HS-27A (cell line): ENCODE measurements around the gene ADGRE2.
"Not testable (repeated sequence)": the region's sequence is repeated elsewhere in the genome, so short reads cannot be mapped to it uniquely, and the experiment has no call there.

ENCODE experiments used
- DNase-seq: peaks from one replicate; pipeline ENCODE4 v3.0.0-alpha.2; 2012; ENCODE audit warnings: low read depth, missing footprints

Gene ADGRE2

DNA sequence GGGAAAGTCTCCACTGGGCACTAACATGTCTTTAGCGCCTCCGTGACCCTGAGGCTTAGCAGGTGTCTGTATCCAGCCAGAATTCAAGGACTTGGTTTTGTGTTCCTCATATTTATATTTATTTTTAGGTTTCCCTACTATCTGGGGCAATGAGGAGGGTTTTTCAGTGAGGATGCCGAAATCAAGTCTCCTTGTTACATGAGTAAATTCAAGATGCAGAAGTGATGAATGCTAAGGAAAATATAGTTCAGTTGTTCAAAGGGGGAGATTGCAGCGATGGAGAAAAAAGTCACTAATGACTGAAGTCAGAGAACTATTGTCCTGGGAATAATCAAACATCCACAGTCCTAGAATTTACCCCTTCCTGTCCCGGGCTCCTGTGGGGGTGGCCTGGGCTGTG lies 791 bp upstream of the ADGRE2 start:
- no peak for DNase-seq

DNA sequence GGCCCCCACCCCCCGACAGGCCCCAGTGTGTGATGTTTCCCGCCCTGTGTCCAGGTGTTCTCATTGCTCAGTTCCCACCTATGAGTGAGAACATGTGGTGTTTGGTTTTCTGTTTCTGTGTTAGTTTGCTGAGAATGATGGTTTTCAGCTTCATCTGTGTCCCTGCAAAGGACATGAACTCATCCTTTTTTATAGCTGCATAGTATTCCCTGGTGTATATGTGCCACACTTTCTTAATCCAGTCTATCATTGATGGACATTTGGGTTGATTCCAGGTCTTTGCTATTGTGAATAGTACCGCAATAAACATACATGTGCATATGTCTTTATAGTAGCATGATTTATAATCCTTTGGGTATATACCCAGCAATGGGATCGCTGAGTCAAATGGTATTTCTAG lies 715 bp downstream of the ADGRE2 start:
- DNase-seq, result not testable (repeated sequence)

DNA sequence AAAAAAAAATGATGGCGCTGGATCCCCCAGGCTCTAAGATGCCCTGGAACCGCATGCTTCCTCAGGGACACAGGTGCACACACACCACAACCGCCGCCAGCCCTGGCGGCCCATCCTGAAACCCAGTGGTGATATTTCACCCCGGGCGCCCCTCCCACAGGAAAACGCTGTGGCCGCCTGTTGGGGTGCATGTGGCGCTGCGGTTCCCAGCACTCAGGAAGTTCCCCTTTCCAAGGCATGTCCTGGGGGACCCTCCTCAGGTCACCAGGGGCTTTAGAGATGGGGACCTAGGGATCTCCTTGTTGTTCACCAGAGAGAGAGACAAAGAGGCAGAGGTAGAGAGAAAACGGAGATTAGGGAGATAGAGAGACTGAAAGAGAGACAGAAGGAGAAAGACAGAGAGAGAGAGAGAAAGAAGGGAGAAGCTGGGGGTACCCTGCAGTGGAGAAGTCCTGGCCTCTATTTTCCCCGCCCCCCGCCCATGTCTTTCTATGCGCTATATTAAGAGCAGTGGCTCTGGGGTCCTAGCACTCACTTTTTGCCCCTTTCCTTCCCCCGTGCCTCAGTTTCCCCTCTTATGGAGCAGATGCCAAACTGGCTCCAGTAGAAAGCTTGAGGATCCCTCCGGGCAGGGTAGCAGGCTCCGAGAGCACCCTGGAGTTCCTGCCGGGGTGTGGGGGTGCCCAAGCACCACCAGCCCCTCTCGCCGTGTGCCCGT lies 2.3 kb downstream of the ADGRE2 start:
- no peak for DNase-seq

DNA sequence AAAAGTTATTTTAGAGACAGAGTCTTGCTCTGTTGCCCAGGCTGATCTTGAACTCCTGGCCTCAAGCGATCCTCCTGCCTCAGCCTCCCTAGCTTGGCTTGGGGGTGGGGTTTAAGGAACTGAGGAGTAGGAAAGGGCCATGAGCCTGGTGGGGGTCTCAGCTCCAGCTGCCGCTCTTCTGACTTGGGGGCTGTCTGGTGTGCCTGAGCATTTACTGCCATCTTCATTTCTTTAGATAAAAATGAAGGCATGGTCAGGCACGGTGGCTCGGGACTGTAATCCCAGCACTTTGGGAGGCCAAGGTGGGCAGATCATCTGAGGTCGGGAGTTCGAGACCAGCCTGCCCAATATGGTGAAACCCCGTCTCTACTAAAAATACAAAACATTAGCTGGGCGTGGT lies 3.0 kb downstream of the ADGRE2 start:
- DNase-seq, result not testable (repeated sequence)

DNA sequence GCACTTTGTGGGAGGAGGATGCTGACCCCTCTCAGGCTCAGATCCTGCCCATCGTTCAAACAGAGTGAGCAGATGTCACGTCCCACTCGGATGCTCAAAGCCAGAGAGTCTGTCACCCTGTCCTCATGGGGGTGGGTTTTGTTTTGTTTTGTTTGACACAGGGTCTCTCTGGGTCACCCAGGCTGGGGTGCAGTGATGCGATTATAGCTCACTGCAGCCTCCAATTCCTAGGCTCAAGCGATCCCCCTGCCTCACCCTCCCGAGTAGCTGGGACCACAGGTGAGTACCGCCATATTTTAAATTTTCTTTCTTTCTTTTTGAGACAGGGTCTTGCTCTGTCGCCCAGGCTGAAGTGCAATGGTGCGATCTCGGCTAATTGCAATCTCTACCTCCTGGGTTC lies 4.0 kb downstream of the ADGRE2 start:
- DNase-seq, result no peak

DNA sequence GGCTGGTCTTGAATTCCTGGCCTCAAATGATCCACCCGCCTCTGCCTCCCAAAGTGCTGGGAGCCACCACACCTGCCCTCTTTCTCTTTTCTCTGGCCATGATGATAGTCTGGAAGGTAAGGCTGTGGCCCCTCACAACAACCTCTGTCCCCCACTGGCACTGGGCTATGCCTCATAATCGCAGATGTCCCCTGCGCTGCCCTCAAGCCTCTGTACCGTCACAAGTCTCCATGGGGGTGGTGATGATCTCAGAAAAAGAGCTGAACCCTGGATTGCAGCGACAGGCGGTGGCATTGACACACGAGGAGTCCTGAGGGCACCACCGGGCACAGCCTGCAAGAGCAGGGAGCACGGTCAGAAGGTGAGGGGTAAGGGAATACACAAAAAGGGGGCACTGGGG lies 4.6 kb downstream of the ADGRE2 start:
- not testable (repeated sequence) for DNase-seq

DNA sequence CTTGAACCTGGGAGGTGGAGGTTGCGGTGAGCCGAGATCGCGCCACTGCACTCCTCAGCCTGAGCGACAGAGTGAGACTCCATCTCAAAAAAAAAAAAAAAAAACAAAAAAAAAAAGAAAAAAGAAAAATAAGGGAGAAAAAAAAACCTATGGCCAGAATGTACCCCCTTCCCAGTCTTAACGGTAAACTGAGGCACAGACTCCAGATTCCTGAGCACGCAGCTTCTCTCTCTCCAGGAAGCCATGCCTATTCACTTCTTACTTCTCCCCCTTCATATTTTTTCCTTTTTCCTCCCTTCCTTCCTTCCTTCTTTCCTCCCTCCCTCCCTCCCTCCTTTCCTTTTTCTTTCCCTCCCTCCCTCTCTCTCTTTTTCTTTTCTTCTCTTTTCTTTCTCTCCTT lies 5.4 kb downstream of the ADGRE2 start:
- no peak for DNase-seq

DNA sequence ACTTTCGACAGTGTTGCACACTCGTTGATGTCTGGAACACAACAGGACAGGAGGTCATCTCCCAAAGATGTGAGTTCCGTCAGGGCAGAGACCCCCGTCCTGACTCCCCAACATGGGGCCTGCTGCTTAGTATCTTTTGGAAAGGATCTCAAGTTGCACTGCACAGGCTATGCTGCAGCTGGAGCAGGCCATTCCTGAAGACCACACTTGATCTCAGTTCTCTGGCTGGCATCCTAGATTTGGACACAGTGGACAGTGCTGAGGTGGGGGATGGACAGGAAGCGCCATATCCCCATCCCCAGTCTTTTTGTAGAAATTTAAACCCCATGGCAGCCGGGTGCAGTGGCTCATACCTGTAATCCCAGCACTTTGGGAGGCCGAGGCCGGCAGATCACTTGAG lies 5.9 kb downstream of the ADGRE2 start:
- DNase-seq, result no peak

DNA sequence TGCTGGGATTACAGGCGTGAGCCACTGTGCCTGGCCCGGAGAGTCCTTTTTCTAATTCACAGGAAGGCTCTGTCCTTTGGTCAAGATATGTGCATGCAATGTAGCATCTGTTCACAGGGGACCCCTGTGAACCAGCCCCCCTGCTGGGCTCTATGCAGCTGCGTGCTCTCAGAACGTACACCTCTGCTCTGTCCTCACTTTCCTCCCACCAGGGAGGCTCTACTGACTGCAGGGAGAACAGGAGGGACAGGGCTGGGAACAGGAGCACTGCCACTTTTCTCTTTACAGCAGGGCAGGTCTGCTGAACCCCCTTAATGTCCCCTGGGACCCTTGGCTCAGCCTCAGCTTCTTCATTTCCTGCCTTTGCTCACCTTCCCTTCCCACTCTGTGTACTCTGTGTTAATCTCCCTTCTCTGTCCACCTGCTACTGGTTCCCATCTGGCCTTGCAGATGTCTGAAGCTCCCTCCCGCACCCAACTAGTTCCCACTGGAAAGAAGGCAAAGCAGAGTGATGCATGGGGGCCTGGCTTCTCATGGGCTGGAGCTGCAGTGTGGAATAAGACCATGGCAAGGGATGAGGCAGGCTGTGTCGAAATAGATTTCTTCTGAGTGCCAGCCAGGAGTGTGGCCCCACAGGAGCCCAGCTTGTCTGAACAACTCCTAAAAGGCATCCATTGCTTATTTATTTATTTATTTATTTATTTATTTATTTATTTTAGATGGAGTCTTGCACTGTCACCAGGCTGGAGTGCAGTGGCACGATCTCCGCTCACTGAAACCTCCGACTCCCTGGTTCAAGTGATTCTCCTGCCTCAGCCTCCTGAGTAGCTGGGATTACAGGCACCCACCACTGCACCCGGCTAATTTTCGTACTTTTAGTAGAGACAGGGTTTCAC lies 7.2 kb downstream of the ADGRE2 start:
- DNase-seq, result no peak

DNA sequence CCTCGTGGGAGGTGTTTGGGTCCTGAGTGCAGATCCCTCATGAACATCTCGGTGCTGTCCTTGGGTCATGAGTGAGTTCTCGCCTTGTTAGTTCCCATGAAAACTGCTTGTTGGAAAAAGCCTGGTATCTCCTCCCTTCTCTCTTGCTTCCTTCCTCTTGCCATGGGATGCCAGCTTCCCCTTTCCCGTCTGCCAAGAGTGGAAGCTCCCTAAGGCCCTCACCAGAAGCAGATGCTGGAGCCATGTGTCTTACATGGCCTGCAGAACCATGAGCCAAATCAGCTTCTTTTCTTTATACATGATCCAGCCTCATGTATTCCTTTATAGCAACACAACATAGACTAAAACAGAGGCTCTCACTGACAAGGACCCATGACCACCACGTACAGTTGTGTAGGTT lies 8.2 kb downstream of the ADGRE2 start:
- no peak for DNase-seq

DNA sequence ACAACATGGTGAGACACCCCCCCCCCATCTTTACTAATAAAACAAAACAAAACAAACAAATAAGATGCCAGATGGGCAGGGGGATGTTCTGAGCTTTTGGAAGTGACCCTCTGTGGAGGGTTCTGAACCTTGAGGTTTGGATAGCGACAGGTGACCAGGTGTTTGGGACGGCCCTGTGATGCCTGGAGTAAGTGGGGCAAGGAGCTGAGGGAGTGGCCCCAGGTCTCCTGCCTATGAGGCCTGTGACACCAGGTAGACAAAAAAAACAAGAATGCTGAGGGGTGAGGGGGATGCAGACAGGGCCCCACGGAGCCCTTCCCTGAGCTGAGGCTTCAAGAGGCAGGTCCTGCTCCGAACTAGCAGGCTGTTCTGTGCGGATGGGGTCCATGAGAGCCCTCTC lies 9.2 kb downstream of the ADGRE2 start:
- no peak for DNase-seq

DNA sequence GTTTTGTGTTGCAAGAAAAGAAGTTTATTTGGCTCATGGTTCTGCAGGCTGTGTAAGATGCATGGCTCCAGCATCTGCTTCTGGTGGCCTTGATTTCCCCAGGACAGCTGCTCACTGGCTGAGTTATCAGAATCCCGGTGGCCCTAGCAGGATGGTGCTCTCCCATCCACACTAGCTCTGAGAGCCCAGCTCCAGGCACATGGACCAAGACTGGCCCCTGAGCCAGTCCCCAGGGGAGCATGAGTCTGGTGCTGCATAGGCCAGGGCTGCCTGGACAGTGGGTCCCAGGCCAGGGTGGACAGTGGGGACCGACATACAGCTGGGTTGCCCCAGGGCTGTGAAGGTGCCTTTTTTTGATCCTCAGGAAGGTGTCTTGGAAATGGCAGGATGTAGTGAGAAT lies 10.4 kb downstream of the ADGRE2 start:
- DNase-seq, result no peak

DNA sequence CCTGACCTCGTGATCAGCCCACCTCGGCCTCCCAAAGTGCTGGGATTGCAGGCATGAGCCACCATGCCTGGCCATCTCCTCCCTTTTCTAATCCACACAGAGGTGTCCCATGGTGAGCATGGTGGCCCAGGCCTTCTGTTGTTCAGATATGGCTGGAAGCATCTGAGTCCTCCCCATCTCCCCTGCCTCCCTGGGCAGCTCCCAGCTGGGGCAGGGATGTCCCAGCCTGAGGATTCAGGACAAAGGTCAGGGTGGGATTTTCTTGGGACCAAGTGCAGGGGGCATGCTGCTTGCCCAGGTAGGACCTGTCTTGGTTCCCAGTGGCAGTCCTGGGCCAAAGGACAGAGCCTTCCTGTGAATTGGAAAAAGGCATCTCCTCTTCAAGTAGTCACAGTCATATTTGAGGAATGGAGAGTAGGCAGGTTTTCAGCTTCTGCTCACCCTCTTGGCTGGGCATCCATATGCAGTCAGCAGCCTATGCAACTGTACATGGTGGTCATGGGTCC lies 10.8 kb downstream of the ADGRE2 start:
- no peak for DNase-seq

DNA sequence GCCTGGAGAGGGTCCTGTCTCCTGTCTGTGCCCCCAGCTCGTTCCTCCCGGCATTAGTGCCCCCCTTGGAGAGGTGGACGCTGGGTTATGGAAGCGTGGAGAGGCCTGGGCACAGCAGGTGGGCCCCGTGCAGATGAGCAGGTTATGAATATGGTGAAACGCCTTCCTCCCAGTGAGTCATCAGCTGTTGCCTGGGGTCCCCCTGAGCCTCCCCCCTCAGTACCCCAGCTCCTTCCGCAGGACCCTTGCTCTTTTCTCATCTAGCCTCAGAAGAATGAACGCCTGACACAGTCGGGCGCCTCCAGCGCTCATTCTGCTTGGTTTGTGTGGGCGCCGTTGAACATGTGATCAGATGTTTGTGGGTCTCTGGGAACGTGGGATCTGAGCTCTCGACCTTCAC lies 12.5 kb downstream of the ADGRE2 start:
- DNase-seq, result not testable (repeated sequence)

DNA sequence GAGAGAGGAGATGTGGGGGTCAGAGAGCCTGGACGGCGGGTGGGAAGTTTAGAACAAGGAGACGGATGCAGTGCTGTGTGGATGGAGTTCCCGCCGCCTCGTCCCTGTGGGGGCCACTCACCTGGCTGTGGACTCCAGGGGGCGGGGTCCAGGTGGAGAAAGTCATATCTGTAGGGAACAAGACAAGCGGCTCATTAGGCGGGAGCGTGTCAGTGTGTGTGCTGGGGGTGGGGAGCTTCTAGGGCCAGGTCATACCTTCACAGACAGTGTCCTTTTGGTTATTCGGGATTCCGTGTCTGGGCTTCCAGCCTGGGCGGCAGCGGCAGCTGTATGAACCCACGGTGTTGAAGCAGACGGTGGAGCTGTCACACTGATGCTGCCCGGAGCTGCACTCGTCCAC lies 13.0 kb downstream of the ADGRE2 start:
- DNase-seq, result not testable (repeated sequence)

DNA sequence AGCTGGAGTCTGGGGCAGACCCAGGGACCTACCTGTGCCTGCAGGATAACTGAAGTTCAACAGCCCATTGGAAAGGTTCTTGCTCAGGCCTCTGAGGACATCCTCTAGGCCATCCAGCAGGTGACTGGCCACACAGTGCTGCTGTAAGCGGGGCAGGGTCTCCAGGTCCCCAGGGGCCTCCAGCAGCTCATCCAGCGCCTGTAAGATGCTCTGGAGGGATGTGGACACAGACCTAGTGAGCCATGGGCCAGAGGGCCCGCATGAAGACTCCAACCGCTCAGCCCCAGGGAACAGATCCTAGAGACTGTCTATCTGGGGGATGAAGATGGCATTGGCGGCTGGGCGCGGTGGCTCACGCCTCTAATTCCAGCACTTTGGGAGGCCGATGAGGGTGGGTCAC lies 14.0 kb downstream of the ADGRE2 start:
- DNase-seq, result no peak

DNA sequence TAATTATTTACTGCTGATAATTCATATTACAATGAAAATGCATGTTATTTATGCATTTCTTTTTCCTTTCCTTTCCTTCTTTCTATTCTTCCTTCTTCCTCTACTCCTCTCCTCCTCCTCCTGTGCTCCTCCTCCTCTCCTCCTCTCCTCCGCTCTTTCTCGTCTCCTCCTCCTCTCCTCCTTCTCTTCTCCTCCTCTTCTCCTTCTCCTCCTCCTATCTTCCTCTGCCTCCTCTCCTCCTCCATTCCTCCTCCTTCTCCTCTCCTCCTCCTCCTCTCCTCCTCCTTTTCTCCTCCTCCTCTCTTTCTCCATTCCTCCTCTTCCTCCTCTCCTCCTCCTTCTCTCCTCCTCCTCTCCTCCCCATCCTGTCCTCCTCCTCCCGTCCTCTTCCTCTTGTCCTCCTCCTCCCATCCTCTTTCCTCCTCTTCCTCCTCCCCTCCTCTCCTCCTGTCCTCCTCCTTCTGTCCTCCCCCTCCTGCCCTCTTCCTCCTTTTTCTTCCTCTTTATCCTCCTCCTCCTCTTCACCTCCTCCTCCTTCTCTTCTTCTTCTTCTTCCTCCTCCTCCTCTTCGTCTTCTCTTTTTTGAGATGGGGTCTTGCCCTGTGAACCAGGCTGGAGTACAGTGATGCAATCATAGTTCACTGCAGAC lies 14.7 kb downstream of the ADGRE2 start:
- DNase-seq, result no peak

DNA sequence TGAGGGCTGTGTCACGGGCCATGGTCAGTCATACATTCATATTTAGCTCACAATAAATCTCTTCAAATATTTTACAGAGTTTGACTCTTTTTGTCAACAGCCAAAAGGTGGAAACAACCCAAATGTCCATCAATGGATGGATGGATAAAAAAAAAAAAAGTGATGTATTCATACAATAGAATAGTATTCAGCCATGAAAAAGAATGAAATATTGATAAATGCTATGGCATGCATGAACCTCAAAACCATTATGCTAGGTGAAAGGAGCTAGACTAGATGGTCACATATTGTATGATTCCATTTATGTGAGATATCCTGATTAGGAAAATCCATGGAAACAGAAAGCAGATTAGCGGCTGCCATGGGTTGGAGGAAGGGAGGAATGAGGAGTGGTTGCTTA lies 16.2 kb downstream of the ADGRE2 start:
- no peak for DNase-seq

DNA sequence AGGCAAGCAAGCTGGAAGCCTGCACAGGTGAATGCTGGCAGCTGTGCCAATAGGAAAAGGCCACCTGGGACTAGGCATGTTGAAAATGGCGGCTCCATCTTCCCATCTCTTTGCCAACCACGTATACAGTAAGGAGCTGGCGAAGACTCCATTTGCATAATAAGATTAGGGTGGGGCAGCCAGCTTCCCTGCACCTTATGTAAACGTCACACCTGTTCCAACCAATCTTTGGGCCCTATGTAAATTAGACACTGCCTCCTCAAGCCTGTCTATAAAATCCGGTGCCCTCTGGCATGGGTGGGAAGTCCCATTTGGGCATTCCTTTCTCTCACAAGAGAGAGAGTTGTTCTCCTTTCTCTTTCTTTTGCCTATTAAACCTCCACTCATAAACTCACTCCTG lies 16.8 kb downstream of the ADGRE2 start:
- no peak for DNase-seq

DNA sequence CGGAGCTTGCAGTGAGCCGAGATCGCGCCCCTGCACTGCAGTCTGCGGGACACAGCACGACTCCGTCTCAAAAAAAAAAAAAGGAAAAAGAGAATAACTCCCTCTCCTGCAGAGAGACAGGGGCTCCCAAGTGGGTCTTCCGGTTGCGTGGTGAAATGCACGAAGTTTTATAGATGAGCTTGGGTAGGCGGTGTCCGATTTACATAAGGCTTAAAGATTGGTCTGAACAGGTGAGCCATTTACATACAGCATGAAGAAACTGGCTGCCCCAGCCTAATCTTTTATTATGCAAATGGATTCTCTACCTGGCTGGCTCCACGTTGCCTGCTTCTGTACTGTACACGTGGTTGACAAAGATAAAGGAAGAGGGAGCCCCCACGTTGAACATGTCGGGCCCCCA lies 19.5 kb downstream of the ADGRE2 start:
- DNase-seq, result no peak

DNA sequence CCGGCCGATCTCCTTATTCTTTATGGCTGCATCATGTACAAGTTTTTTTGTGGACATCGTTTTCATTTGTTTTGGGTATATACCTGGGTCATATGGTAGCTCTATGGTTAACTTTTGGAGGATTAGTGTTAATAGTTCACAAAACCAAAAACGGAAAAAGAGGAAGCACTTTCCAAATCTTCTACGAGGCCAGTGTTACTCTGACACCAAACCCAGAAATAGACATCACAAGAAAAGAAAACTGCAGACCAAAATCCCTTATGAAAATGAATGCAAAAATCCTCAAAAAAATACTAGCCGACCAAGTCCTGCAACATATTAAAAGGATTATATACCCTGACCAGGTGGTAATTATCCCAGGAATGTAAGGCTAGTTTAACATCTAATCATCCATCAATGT lies 29.8 kb downstream of the ADGRE2 start:
- DNase-seq, result no peak

DNA sequence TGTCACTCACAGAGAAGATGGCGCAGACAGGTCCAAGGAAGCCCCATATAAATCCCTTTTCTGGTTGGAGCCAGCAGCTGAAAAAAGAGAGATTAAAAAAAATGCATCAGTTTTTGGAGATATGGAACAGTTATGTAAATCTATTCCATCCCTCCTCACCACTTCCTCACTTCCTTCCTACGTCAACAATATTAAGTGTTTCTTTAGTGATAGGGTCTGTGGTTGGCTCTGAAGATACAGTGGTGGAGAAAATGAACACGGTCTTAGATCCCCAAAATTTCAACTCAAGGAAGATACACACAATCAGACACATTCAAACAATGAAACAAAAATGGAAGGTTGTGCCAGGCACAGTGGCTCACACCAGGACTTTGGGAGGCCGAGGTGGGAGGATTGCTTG lies 31.5 kb downstream of the ADGRE2 start:
- no peak for DNase-seq

DNA sequence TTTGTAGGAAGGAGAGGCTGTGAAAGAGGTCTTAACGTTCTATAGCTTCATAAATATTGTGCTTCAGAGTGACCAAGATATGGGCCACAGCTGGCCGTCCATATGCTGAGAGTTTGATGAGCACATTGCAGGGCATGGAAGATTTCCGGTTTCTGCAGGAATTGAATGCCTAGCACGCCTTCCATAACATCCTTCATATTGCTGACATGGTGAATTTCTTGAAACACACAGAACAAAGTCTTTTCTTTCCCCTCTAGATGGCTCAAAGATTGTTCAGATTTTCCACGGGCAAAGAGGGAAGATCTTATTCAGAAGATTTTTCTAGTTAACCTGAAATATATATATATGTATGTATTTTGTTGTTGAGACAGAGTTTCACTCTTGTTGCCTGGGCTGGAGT lies 42.4 kb downstream of the ADGRE2 start:
- DNase-seq, result no peak
